Endothelial cell (in vitro differentiated cells): ENCODE data around the gene KMT2C. TPM values are rescaled to one million over a fixed set of nuclear protein-coding genes. Genes with fewer than 3 reads are reported as not detected.

Experiments
- DNase-seq: peaks from one replicate; pipeline ENCODE4 v3.0.0; 2021; ENCODE audit warnings: low spot score
- H3K27ac Mint-ChIP-seq: one replicate; pipeline ENCODE4 v1.8.0; 2021; ENCODE audit warnings: mixed read lengths, inconsistent platforms; ENCODE audit not compliant: unreplicated experiment
- H3K27me3 Mint-ChIP-seq: one replicate; pipeline ENCODE4 v1.8.0; 2021; ENCODE audit warnings: mild to moderate bottlenecking, moderate library complexity, mixed read lengths, inconsistent platforms; ENCODE audit not compliant: unreplicated experiment
- H3K36me3 Mint-ChIP-seq: one replicate; pipeline ENCODE4 v1.8.0; 2021; ENCODE audit warnings: mild to moderate bottlenecking, low read depth, mixed read lengths, inconsistent platforms; ENCODE audit not compliant: unreplicated experiment
- H3K4me1 Mint-ChIP-seq: one replicate; pipeline ENCODE4 v1.8.0; 2021; ENCODE audit warnings: mild to moderate bottlenecking, mixed read lengths, inconsistent platforms; ENCODE audit not compliant: unreplicated experiment
- H3K4me3 Mint-ChIP-seq: one replicate; pipeline ENCODE4 v1.8.0; 2021; ENCODE audit warnings: mild to moderate bottlenecking, mixed read lengths, inconsistent platforms; ENCODE audit not compliant: unreplicated experiment
- H3K9me3 Mint-ChIP-seq: one replicate; pipeline ENCODE4 v1.8.0; 2021; ENCODE audit warnings: mixed read lengths, inconsistent platforms; ENCODE audit not compliant: unreplicated experiment
- CTCF ChIP-seq: fragments of 200-600 bp; sonication (generic); IDR thresholded peaks from one replicate; pipeline ENCODE4 v1.5.0; 2021; ENCODE audit warnings: antibody characterized with exemption; ENCODE audit not compliant: unreplicated experiment
- total RNA-seq: library from RNA; stranded (reverse); fragmentation: NEBNext Ultra II Directional; extraction: Animal tissue kit (Norgen Biotek cat#: 25700); gene quantifications from one replicate; pipeline ENCODE4 v1.2.1, GENCODE V29; 2021; ENCODE audit not compliant: unreplicated experiment

Gene KMT2C
- total RNA-seq, 1 donor from 2014 or later = 59.8 TPM

GRCh38 chr7:152149363-152149762 lies 286.4 kb downstream of the KMT2C start:
- Mint-ChIP-seq H3K4me1 (peaks cover 11% of the 10 kb centered on the region), H3K9me3 (no peaks in the 10 kb centered on the region), H3K4me3 (peak overlapping the region; percentile 10), H3K36me3 (peaks cover 41% of the 10 kb centered on the region), H3K27me3 (no peaks in the 10 kb centered on the region), H3K27ac (no peak overlapping the region)
- no peak for TF ChIP-seq CTCF
- DNase-seq = no peak

DNA sequence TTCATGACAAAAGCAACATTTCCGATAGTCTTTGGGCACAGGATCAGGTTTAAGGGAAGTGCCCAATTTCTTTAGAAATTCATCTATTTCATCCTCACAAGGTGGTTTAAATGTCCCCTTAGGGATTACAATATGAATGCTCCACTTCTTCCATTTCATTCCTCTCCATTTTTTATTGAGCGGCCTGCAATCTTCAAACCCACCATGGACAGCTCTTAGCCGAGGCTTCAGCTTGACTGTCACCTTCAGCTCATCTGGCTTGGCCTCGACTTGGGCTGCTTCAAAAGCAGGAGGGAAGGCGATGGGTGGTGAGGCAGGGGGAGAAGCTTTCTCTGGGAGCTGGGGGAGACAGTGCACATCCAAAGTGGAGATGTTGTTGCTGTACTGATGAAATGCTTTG lies 287.1 kb downstream of the KMT2C start:
- no peak for TF ChIP-seq CTCF
- DNase-seq = no peak
- Mint-ChIP-seq H3K27me3 (no peaks in the 10 kb centered on the region), H3K36me3 (peaks cover 38% of the 10 kb centered on the region), H3K9me3 (no peaks in the 10 kb centered on the region), H3K27ac (no peak overlapping the region), H3K4me3 (no peak overlapping the region), H3K4me1 (peaks cover 11% of the 10 kb centered on the region)

DNA sequence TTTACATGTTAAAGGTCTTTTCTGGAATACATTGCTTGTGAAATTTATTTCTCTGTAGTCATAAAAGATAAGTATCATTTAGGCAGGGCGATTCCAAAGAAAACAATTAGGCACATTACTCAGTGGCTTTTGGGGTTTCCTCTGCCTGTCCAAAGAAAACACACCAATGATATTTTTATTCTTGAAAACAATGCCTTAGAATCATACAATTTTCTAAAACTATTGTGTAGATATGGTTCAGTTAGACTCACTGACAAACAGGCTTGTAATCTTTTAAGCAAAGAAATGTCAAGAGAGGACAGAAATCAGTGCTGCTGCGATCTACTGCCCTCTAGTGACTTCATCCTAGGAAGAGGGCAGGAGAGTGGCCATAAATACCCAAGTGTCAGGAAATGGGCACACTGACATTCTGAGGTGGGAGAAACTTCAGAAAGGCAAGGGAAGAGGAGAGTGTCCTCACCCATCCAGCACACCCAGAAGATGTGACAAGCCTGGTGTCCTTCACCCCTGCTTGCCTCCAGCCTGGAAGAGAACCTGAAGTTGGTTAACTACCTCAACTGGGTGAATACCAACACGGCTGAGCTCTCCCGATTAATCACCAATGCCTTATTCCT lies 289.8 kb downstream of the KMT2C start:
- peaks cover 2% of the 10 kb centered on the region for H3K27me3 Mint-ChIP-seq
- peaks cover 29% of the 10 kb centered on the region for H3K36me3 Mint-ChIP-seq
- no peak overlapping the region for H3K4me3 Mint-ChIP-seq
- H3K27ac Mint-ChIP-seq = no peak overlapping the region
- H3K9me3 Mint-ChIP-seq = no peaks in the 10 kb centered on the region
- peak; percentile 43 for DNase-seq
- peaks cover 10% of the 10 kb centered on the region for H3K4me1 Mint-ChIP-seq
- no peak for TF ChIP-seq CTCF

DNA sequence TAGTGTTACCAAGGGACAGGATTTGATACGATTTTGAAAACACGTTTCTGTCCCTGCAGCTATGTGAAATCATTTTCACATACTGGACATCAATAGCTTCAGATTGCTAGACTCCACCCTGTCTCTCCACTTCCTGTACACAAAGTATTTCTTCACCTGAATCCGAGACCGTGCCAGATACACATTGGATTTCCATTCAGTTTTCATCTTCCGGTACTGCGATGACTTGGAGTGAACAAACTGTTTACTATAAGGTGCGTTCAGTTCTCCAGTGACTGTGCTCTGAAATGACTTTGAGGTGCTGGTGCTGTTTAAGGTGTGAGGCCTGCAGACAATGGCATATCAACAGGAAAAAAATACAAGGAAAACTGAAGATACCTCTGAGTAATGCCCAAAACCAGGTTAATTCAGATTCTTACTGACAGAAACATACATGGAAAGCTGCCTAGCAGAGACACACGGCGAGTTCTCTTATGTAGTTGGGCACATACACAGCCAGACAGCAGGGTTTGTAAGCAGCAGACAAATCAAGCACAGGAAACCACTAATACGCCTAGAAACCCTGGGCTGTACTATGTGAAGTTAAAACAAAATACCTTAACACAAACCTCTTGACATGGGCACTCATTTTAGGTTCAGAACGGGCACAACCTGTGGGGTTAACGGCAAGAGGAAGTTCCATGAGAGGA lies 291.1 kb downstream of the KMT2C start:
- DNase-seq = no peak
- no peak overlapping the region for H3K4me3 Mint-ChIP-seq
- H3K36me3 Mint-ChIP-seq = peaks cover 38% of the 10 kb centered on the region
- peaks cover 10% of the 10 kb centered on the region for H3K4me1 Mint-ChIP-seq
- TF ChIP-seq CTCF = no peak
- H3K27ac Mint-ChIP-seq = no peak overlapping the region
- H3K9me3 Mint-ChIP-seq = no peaks in the 10 kb centered on the region
- peaks cover 2% of the 10 kb centered on the region for H3K27me3 Mint-ChIP-seq

GRCh38 chr7:152142976-152143595 lies 292.7 kb downstream of the KMT2C start:
- H3K4me3 Mint-ChIP-seq = no peak overlapping the region
- no peaks in the 10 kb centered on the region for H3K9me3 Mint-ChIP-seq
- H3K4me1 Mint-ChIP-seq = peaks cover 10% of the 10 kb centered on the region
- no peak for TF ChIP-seq CTCF
- H3K36me3 Mint-ChIP-seq = peaks cover 38% of the 10 kb centered on the region
- peaks cover 2% of the 10 kb centered on the region for H3K27me3 Mint-ChIP-seq
- DNase-seq = no peak
- no peak overlapping the region for H3K27ac Mint-ChIP-seq
